B cell (primary cell): ENCODE measurements around the gene NAALADL1. TPM values are rescaled to one million over a fixed set of nuclear protein-coding genes. Genes with fewer than 3 reads are reported as not detected.

ENCODE experiments used
- ATAC-seq: fragments of 200-7000 bp; cut with Tn5 transposase; one replicate; pipeline ENCODE4 v1.10.0; 2021; ENCODE audit warnings: low read depth, mild to moderate bottlenecking, moderate number of reproducible peaks, moderate library complexity
- CTCF ChIA-PET: fragments of 350-600 bp; sonication (Branson Sonifier 250); formaldehyde crosslinking; loops from one replicate; lab custom pipeline; 2021; ENCODE audit warnings: antibody characterized with exemption, inconsistent platforms; lab: Charles Lee
- POLR2A ChIA-PET: fragments of 350-600 bp; sonication (Branson Sonifier 250); formaldehyde crosslinking; loops from one replicate; lab custom pipeline; 2021; ENCODE audit warnings: antibody characterized with exemption; lab: Charles Lee
- DNase-seq: peaks from one replicate; pipeline ENCODE4 v3.0.0; 2013
- H2AFZ ChIP-seq: 2 replicates; pipeline ENCODE4 v1.6.1; 2012; ENCODE audit warnings: mild to moderate bottlenecking, low read depth, low read length; ENCODE audit not compliant: insufficient read depth, poor library complexity, severe bottlenecking
- H3K27ac ChIP-seq, 2 donors: 1 replicate in 1 of 2; 2 replicates in 1 of 2; pipeline ENCODE4 v1.5.1; 2012 to 2013; ENCODE audit warnings: low read length in 2 of 2, mild to moderate bottlenecking in 2 of 2, moderate library complexity in 1 of 2
- H3K27me3 ChIP-seq, 4 experiments: fragments of 200-600 bp in 1 of 4; sonication (generic) in 1 of 4; replicated peaks in 1 of 4; 1 replicate in 2 of 4; 2 replicates in 2 of 4; pipeline versions ENCODE4 v1.6.1 to v1.7.0; 2013 to 2016; ENCODE audit warnings: low read length in 3 of 4, mild to moderate bottlenecking in 2 of 4, mixed read lengths in 1 of 4, moderate library complexity in 1 of 4; ENCODE audit not compliant: insufficient read depth in 4 of 4, control insufficient read depth in 3 of 4; ENCODE audit errors: control extremely low read depth in 1 of 4
- H3K36me3 ChIP-seq, 2 experiments: replicated peaks in 1 of 2; 1 replicate in 1 of 2; 2 replicates in 1 of 2; pipeline versions ENCODE4 v1.6.1 to v1.7.1; 2013; ENCODE audit warnings: low read length in 1 of 2; ENCODE audit not compliant: insufficient read depth in 2 of 2, control insufficient read depth in 1 of 2; ENCODE audit errors: control extremely low read depth in 1 of 2, extremely low read depth in 1 of 2
- H3K4me1 ChIP-seq, 2 donors: fragments of 200-600 bp in 1 of 2; sonication (generic) in 1 of 2; 1 replicate in 1 of 2; 2 replicates in 1 of 2; pipeline versions ENCODE4 v1.5.1 to v1.6.1; 2013 to 2017; ENCODE audit warnings: low read length in 2 of 2; ENCODE audit not compliant: control insufficient read depth in 2 of 2, insufficient read depth in 2 of 2
- H3K4me2 ChIP-seq: replicated peaks from 2 replicates; pipeline ENCODE3; 2012; ENCODE audit warnings: mild to moderate bottlenecking, low read depth, low read length; ENCODE audit not compliant: poor library complexity, severe bottlenecking
- H3K4me3 ChIP-seq, 5 experiments: fragments of 200-600 bp in 1 of 5; sonication (generic) in 1 of 5; 1 replicate in 3 of 5; 2 replicates in 2 of 5; pipeline versions ENCODE4 v1.5.1 to v1.7.0; 2011 to 2016; ENCODE audit warnings: low read length in 4 of 5, mild to moderate bottlenecking in 4 of 5, low read depth in 2 of 5, control low read depth in 1 of 5, moderate library complexity in 1 of 5; ENCODE audit not compliant: insufficient read depth in 1 of 5; ENCODE audit errors: control extremely low read depth in 1 of 5, extremely low read depth in 1 of 5
- H3K79me2 ChIP-seq: fragments of 200-600 bp; sonication (generic); one replicate; pipeline ENCODE4 v1.6.0; 2016; ENCODE audit warnings: low read length; ENCODE audit not compliant: control insufficient read depth, insufficient read depth
- H3K9ac ChIP-seq: fragments of 200-600 bp; sonication (generic); 2 replicates; pipeline ENCODE4 v1.6.1; 2017; ENCODE audit warnings: mild to moderate bottlenecking, low read length, moderate library complexity
- H3K9me3 ChIP-seq, 3 donors: one replicate each; pipeline versions ENCODE4 v1.6.1 to v1.7.1; 2013; ENCODE audit warnings: low read length in 2 of 3; ENCODE audit not compliant: control insufficient read depth in 2 of 3, insufficient read depth in 1 of 3; ENCODE audit errors: control extremely low read depth in 1 of 3
- H4K20me1 ChIP-seq: 2 replicates; pipeline ENCODE4 v1.6.0; 2012; ENCODE audit warnings: mild to moderate bottlenecking, low read length; ENCODE audit not compliant: insufficient read depth, control insufficient read depth, poor library complexity, severe bottlenecking
- H3K27ac Mint-ChIP-seq: one replicate; pipeline ENCODE4 v1.8.0; 2021; ENCODE audit warnings: mixed read lengths
- H3K27me3 Mint-ChIP-seq: one replicate; pipeline ENCODE4 v1.8.0; 2021; ENCODE audit warnings: mixed read lengths
- H3K4me1 Mint-ChIP-seq: one replicate; pipeline ENCODE4 v1.8.0; 2021; ENCODE audit warnings: mixed read lengths
- H3K4me3 Mint-ChIP-seq: one replicate; pipeline ENCODE4 v1.8.0; 2021; ENCODE audit warnings: mixed read lengths
- H3K9me3 Mint-ChIP-seq: one replicate; pipeline ENCODE4 v1.8.0; 2022; ENCODE audit warnings: mixed read lengths; ENCODE audit not compliant: insufficient read depth
- EZH2 ChIP-seq: IDR thresholded peaks from 2 replicates; pipeline ENCODE4 v1.6.1; 2012; ENCODE audit warnings: borderline replicate concordance, low read depth, mild to moderate bottlenecking, moderate library complexity, low read length; ENCODE audit not compliant: insufficient read depth, poor library complexity, severe bottlenecking
- WGBS: methylation state at CpG from one replicate; pipeline ENCODE4 v1.1.5; 2013; ENCODE audit warnings: missing lambda C conversion rate; ENCODE audit not compliant: insufficient coverage; 5-methylcytosine and 5-hydroxymethylcytosine counted together
- intact Hi-C: fragments of 100-400 bp; cut with micrococcal nuclease; formaldehyde crosslinking; loops from one replicate; pipeline ENCODE4 v1.10.0; 2022
- polyA plus RNA-seq: library from polyadenylated mRNA; depleted of rRNA; stranded (reverse); fragments of >200 nt; gene quantifications from 2 replicates; pipeline ENCODE4 v1.2.3, GENCODE V29; 2012
- total RNA-seq, 2 donors: library from RNA; stranded (reverse); fragments of 120-200 nt in 1 of 2; gene quantifications; 1 replicate in 1 of 2; 2 replicates in 1 of 2; pipeline versions ENCODE4 v1.2.3 to v1.2.4, GENCODE V29; 2013 to 2022
- TF ChIP-seq, protein P1 (sequence below): fragments of 200-600 bp; IDR thresholded peaks from one replicate; pipeline ENCODE4 v1.8.0; 2022; ENCODE audit warnings: antibody characterized with exemption, mild to moderate bottlenecking

The NAALADL1 gene
- total and polyA plus RNA-seq, 2 donors (not counting 1 experiment from before 2014, with no cell fraction given): 23.0 to 40.2 TPM

DNA sequence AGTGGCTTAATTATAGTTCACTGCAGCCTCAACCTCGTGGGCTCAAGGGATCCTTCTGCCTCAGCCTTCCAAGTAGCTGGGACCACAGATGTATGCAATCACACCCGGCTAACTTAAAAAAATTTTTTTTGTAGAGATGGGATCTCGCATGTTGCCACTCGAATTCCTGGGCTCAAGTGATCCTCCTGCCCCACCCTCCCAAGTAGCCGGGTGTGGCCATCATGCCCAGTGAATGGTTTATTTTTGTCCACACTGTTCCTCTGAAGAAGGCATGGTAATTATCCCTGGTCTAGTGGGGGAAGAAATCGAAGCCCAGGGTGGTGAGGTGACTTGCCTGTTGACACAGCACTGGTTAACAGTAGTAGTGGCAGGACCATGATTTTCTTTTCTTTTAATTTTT is 15.5 kb downstream of the NAALADL1 start:
- Histone ChIP-seq H3K4me2 (no peak overlapping the region), H3K9ac (no peak overlapping the region), H3K79me2 (peaks cover 19% of the 10 kb centered on the region), H2AFZ (no peak overlapping the region), H3K4me1 (peaks cover 18 to 30% of the 10 kb centered on the region in 2 donors), H3K27me3 (no peaks in the 10 kb centered on the region), H3K9me3 (no peaks in the 10 kb centered on the region), H3K27ac (no peak overlapping the region), H3K36me3 (peaks cover 0 to 16% of the 10 kb centered on the region in 2 experiments), H4K20me1 (no peaks in the 10 kb centered on the region), H3K4me3 (no peak overlapping the region)
- Mint-ChIP-seq H3K4me1 (peaks cover 29% of the 10 kb centered on the region), H3K4me3 (peak overlapping the region; percentile 85), H3K27me3 (no peaks in the 10 kb centered on the region), H3K9me3 (no peaks in the 10 kb centered on the region), H3K27ac (no peak overlapping the region)
- intact Hi-C loops: loop anchor here (5.0 to 10.0 kb wide), 2 partner anchors 89 to 482 kb away; partner anchors contain the start of genes SCYL1 and SYVN1
- no peak for ATAC-seq
- DNase-seq: no peak
- WGBS: 78% methylated on average over 1 of the region's 6 CpGs
- no peak for TF ChIP-seq EZH2
- TF ChIP-seq, protein P1, sequence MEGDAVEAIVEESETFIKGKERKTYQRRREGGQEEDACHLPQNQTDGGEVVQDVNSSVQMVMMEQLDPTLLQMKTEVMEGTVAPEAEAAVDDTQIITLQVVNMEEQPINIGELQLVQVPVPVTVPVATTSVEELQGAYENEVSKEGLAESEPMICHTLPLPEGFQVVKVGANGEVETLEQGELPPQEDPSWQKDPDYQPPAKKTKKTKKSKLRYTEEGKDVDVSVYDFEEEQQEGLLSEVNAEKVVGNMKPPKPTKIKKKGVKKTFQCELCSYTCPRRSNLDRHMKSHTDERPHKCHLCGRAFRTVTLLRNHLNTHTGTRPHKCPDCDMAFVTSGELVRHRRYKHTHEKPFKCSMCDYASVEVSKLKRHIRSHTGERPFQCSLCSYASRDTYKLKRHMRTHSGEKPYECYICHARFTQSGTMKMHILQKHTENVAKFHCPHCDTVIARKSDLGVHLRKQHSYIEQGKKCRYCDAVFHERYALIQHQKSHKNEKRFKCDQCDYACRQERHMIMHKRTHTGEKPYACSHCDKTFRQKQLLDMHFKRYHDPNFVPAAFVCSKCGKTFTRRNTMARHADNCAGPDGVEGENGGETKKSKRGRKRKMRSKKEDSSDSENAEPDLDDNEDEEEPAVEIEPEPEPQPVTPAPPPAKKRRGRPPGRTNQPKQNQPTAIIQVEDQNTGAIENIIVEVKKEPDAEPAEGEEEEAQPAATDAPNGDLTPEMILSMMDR: no peak
- CTCF ChIA-PET: no interaction called here
- POLR2A ChIA-PET: no interaction called here

DNA sequence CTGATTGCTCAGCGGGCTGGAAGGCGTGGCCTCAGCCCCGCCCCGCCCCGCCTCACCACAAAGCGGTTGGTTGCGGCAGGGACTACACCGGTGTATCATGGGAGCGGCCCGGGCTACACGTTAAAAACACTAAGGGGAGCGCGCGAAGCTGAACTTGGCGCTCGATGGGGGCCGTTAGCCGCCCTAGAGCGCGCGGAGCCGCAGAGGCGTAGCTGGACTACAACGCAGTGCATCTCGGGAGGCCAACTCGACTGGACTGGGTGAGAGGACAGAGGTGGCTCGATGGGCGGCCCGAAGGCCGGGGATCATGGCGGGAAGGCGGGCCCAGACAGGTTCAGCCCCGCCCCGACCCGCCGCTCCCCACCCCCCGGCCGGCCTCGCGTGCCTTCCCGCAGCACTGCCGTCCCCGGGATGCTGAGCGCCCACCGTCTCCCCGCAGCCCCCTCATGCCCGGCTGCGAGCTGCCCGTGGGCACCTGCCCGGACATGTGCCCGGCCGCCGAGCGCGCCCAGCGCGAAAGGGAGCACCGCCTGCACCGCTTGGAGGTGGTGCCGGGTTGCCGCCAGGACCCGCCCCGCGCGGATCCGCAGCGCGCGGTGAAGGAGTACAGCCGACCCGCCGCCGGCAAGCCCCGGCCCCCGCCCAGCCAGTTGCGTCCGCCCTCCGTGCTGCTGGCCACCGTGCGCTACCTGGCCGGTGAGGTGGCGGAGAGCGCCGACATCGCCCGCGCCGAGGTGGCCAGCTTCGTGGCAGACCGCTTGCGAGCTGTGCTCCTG is 17.3 kb downstream of the NAALADL1 start, which contains the start of gene SAC3D1:
Gene SAC3D1 (plus strand): TSS at position 364 of the 776 bp plus-strand sequence. CDS start 83 bp downstream, at position 447.
- Histone ChIP-seq H3K9me3 (no peaks in the 10 kb centered on the region), H4K20me1 (no peaks in the 10 kb centered on the region), H3K4me3 (peak within 1 kb of the TSS; percentile 50 to 80 (median 75)), H3K27me3 (no peaks in the 10 kb centered on the region), H3K4me2 (peak within 1 kb of the TSS; percentile 96), H3K27ac (peak within 1 kb of the TSS; percentile 67 to 72), H3K4me1 (peaks cover 7 to 22% of the 10 kb centered on the region in 2 donors), H3K9ac (peak within 1 kb of the TSS; percentile 73), H3K36me3 (peaks cover 0 to 17% of the 10 kb centered on the region in 2 experiments), H2AFZ (peak within 1 kb of the TSS; percentile 90), H3K79me2 (peaks cover 11% of the 10 kb centered on the region)
- peak within 1 kb of the TSS; percentile 95 for H3K4me3 Mint-ChIP-seq
- H3K9me3 Mint-ChIP-seq: no peaks in the 10 kb centered on the region
- peak; percentile 94 for ATAC-seq
- no peak for TF ChIP-seq EZH2
- TF ChIP-seq, protein P1: no peak
- peak within 1 kb of the TSS; percentile 96 for H3K27ac Mint-ChIP-seq
- peak; percentile 92 for DNase-seq
- no peaks in the 10 kb centered on the region for H3K27me3 Mint-ChIP-seq
- WGBS: under 1% methylated on average over 91 of the region's 91 CpGs
- POLR2A ChIA-PET: interaction anchor here (0.5 to 1.4 kb wide), 9 partner anchors 14 to 1153 kb away, joined by 3 to 9 read pairs (median 4); partner anchors contain the start of genes FAU, MRPL49, SNX15 and TM7SF2
- CTCF ChIA-PET: interaction anchor here (0.5 to 2.3 kb wide), 9 partner anchors 9 to 1222 kb away, joined by 3 to 17 read pairs (median 4); partner anchors contain the start of genes ARL2, CDCA5, SNX15 and VPS51
- intact Hi-C loops: loop anchor here (1.0 to 10.0 kb wide), 8 partner anchors 14 to 484 kb away; partner anchors contain the start of genes ARL2, ATG2A, CDCA5 and PPP2R5B
- peaks cover 14% of the 10 kb centered on the region for H3K4me1 Mint-ChIP-seq
